WTC11 (cell line): ENCODE results near the gene SAE1. TPM values are rescaled to one million over a fixed set of nuclear protein-coding genes. Genes with fewer than 3 reads are reported as not detected.

Experiments
- ATAC-seq: fragments of 200-7000 bp; cut with Tn5 transposase; 2 replicates; pipeline ENCODE4 v1.10.0; 2021; ENCODE audit warnings: mild to moderate bottlenecking, moderate library complexity
- CTCF ChIA-PET: fragments of 300-600 bp; sonication (Branson Sonifier 250); formaldehyde crosslinking; loops from one replicate; lab custom pipeline; 2021; ENCODE audit warnings: antibody characterized with exemption; lab: Charles Lee
- POLR2A ChIA-PET: fragments of 350-600 bp; sonication (Branson Sonifier 250); formaldehyde crosslinking; loops from one replicate; lab custom pipeline; 2021; ENCODE audit warnings: antibody characterized with exemption; lab: Charles Lee
- DNase-seq: peaks from one replicate; pipeline ENCODE4 v3.0.0; 2021; ENCODE audit warnings: low spot score
- H3K27ac Mint-ChIP-seq: 2 replicates; pipeline ENCODE4 v1.8.0; 2021; ENCODE audit warnings: mixed read lengths
- H3K27me3 Mint-ChIP-seq: 2 replicates; pipeline ENCODE4 v1.8.0; 2021; ENCODE audit warnings: low read depth, mild to moderate bottlenecking, moderate library complexity, mixed read lengths
- H3K36me3 Mint-ChIP-seq: 2 replicates; pipeline ENCODE4 v1.8.0; 2021; ENCODE audit warnings: mixed read lengths
- H3K4me1 Mint-ChIP-seq: 2 replicates; pipeline ENCODE4 v1.8.0; 2022; ENCODE audit warnings: mixed read lengths
- H3K4me3 Mint-ChIP-seq: 2 replicates; pipeline ENCODE4 v1.8.0; 2021; ENCODE audit warnings: mild to moderate bottlenecking, moderate library complexity, mixed read lengths
- H3K9me3 Mint-ChIP-seq: 2 replicates; pipeline ENCODE4 v1.8.0; 2021; ENCODE audit warnings: mixed read lengths
- CBFB ChIP-seq: sonication (generic); formaldehyde crosslinking; IDR thresholded peaks from 2 replicates; pipeline ENCODE4 v1.8.1; 2022; ENCODE audit warnings: mild to moderate bottlenecking, low read depth, missing genetic modification reagents
- FOXP1 ChIP-seq: sonication (generic); formaldehyde crosslinking; IDR thresholded peaks from 2 replicates; pipeline ENCODE4 v1.8.0; 2022; ENCODE audit warnings: missing genetic modification reagents, mild to moderate bottlenecking, moderate library complexity, borderline replicate concordance
- GABPB1 ChIP-seq: sonication (generic); formaldehyde crosslinking; IDR thresholded peaks from 2 replicates; pipeline ENCODE4 v1.8.1; 2023; ENCODE audit warnings: mild to moderate bottlenecking, missing genetic modification reagents
- GRHL2 ChIP-seq: fragments of 250-450 bp; sonication (Bioruptor Pico); IDR thresholded peaks from 2 replicates; pipeline ENCODE4 v1.8.0; 2022; ENCODE audit warnings: mild to moderate bottlenecking, moderate library complexity; ENCODE audit not compliant: insufficient replicate concordance, severe bottlenecking
- KAT7 ChIP-seq: sonication (generic); formaldehyde crosslinking; IDR thresholded peaks from 2 replicates; pipeline ENCODE4 v1.8.1; 2023; ENCODE audit warnings: missing genetic modification reagents, mild to moderate bottlenecking, borderline replicate concordance
- NFATC4 ChIP-seq: fragments of 250-450 bp; sonication (Bioruptor Pico); IDR thresholded peaks from 2 replicates; pipeline ENCODE4 v1.9.0; 2021; ENCODE audit warnings: mild to moderate bottlenecking
- NFE2L1 ChIP-seq: sonication (generic); formaldehyde crosslinking; IDR thresholded peaks from 2 replicates; pipeline ENCODE4 v1.8.1; 2023; ENCODE audit warnings: missing genetic modification reagents
- NR2C2 ChIP-seq: sonication (generic); formaldehyde crosslinking; IDR thresholded peaks from 2 replicates; pipeline ENCODE4 v1.8.0; 2022; ENCODE audit warnings: mild to moderate bottlenecking, missing genetic modification reagents
- RORB ChIP-seq: fragments of 250-450 bp; sonication (Bioruptor Pico); IDR thresholded peaks from 2 replicates; pipeline ENCODE4 v1.9.0; 2021; ENCODE audit warnings: mild to moderate bottlenecking
- SP1 ChIP-seq: sonication (generic); formaldehyde crosslinking; conservative IDR thresholded peaks from 2 replicates; pipeline ENCODE4 v1.8.1; 2022; ENCODE audit warnings: missing genetic modification reagents
- TCF7 ChIP-seq: sonication (generic); formaldehyde crosslinking; IDR thresholded peaks from 2 replicates; pipeline ENCODE4 v1.8.0; 2022; ENCODE audit warnings: mild to moderate bottlenecking, low read depth, missing genetic modification reagents, moderate library complexity
- ZNF232 ChIP-seq: sonication (generic); formaldehyde crosslinking; IDR thresholded peaks from 2 replicates; pipeline ENCODE4 v1.8.0; 2022; ENCODE audit warnings: mild to moderate bottlenecking, missing genetic modification reagents
- ZNF396 ChIP-seq: fragments of 250-450 bp; sonication (Bioruptor Pico); IDR thresholded peaks from 2 replicates; pipeline ENCODE4 v1.8.0; 2021; ENCODE audit warnings: mild to moderate bottlenecking, moderate library complexity, borderline replicate concordance
- total RNA-seq: library from RNA; stranded (reverse); gene quantifications from 3 replicates; pipeline ENCODE4 v1.2.3, GENCODE V29; 2021
- TF ChIP-seq, protein P1 (sequence below): sonication (generic); formaldehyde crosslinking; IDR thresholded peaks from 2 replicates; pipeline ENCODE4 v1.8.1; 2023; ENCODE audit warnings: mild to moderate bottlenecking, missing genetic modification reagents
- TF ChIP-seq, protein P2 (sequence below): sonication (generic); formaldehyde crosslinking; IDR thresholded peaks from 2 replicates; pipeline ENCODE4 v1.8.0; 2023; ENCODE audit warnings: mild to moderate bottlenecking, missing genetic modification reagents
- TF ChIP-seq, protein P3 (sequence below): sonication (generic); formaldehyde crosslinking; IDR thresholded peaks from 2 replicates; pipeline ENCODE4 v1.8.1; 2022; ENCODE audit warnings: mild to moderate bottlenecking, moderate library complexity, missing genetic modification reagents
- TF ChIP-seq, protein P4 (sequence below): sonication (generic); formaldehyde crosslinking; IDR thresholded peaks from 2 replicates; pipeline ENCODE4 v1.8.0; 2022; ENCODE audit warnings: mild to moderate bottlenecking, missing genetic modification reagents
- TF ChIP-seq, protein P5 (sequence below): sonication (generic); formaldehyde crosslinking; IDR thresholded peaks from 2 replicates; pipeline ENCODE4 v1.8.0; 2022; ENCODE audit warnings: mild to moderate bottlenecking, missing genetic modification reagents
- TF ChIP-seq, protein P6 (sequence below): sonication (generic); formaldehyde crosslinking; IDR thresholded peaks from 2 replicates; pipeline ENCODE4 v1.8.1; 2022; ENCODE audit warnings: low read depth, mild to moderate bottlenecking, moderate library complexity, missing genetic modification reagents, borderline replicate concordance

The SAE1 gene
- total RNA-seq, 1 experiment from 2014 or later = 224 TPM

DNA sequence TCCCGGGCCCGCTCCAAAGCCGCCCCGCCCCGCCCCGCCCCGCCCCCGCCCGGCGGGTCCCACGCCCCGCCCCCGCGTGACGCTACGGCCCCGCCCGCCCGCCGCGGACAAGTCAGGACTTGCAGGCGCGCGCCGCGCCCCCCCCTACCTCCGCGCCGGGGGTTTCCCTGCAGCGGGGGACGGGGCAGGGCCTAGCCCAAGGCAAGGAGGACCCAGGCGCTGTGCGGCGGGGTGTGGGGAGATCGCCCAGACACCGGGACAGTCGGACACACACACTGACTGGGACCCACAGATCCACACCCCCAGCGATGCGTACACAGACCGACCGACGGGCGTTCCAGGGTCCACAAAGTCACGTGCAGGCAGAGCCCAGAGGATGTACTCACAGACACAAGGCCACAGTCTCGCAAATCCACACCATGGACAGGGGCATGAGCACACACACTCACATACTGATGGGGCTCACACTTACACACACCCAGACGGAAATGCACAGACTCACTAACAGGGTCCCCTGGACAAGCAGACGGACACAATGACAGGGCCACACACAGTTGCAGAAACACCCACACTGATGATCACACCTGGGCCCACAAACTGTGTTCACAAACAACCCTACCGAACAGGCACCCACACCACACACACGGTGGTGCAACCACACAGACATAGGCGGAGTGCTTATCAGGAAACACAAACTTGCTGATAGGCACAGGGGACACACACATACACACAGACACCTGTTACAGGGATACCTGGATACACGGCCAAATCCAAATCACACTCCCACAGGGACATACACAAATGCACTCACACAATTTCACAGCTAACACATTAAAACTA lies 100.8 kb downstream of the SAE1 start (continued):
- TF ChIP-seq RORB (no peak), ZNF396 (CRISPR knock-in tag) (no peak), TCF7 (CRISPR knock-in tag) (0 out of 2 replicates have a peak, but pooled peaks have one; percentile 32), ZNF232 (peak; percentile 48; the same call in 1 of the 2 replicates), FOXP1 (CRISPR knock-in tag) (0 out of 2 replicates have a peak, but pooled peaks have one; percentile 38), GABPB1 (CRISPR knock-in tag) (0 out of 2 replicates have a peak, but pooled peaks have one; percentile 27), NFE2L1 (peak; percentile 50; the same call in 1 of the 2 replicates), NFATC4 (CRISPR knock-in tag) (no peak), KAT7 (no peak)
- TF ChIP-seq, protein P1, sequence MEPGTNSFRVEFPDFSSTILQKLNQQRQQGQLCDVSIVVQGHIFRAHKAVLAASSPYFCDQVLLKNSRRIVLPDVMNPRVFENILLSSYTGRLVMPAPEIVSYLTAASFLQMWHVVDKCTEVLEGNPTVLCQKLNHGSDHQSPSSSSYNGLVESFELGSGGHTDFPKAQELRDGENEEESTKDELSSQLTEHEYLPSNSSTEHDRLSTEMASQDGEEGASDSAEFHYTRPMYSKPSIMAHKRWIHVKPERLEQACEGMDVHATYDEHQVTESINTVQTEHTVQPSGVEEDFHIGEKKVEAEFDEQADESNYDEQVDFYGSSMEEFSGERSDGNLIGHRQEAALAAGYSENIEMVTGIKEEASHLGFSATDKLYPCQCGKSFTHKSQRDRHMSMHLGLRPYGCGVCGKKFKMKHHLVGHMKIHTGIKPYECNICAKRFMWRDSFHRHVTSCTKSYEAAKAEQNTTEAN (CRISPR knock-in tag) = peak; percentile 93
- TF ChIP-seq, protein P2, sequence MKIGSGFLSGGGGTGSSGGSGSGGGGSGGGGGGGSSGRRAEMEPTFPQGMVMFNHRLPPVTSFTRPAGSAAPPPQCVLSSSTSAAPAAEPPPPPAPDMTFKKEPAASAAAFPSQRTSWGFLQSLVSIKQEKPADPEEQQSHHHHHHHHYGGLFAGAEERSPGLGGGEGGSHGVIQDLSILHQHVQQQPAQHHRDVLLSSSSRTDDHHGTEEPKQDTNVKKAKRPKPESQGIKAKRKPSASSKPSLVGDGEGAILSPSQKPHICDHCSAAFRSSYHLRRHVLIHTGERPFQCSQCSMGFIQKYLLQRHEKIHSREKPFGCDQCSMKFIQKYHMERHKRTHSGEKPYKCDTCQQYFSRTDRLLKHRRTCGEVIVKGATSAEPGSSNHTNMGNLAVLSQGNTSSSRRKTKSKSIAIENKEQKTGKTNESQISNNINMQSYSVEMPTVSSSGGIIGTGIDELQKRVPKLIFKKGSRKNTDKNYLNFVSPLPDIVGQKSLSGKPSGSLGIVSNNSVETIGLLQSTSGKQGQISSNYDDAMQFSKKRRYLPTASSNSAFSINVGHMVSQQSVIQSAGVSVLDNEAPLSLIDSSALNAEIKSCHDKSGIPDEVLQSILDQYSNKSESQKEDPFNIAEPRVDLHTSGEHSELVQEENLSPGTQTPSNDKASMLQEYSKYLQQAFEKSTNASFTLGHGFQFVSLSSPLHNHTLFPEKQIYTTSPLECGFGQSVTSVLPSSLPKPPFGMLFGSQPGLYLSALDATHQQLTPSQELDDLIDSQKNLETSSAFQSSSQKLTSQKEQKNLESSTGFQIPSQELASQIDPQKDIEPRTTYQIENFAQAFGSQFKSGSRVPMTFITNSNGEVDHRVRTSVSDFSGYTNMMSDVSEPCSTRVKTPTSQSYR (CRISPR knock-in tag) = no peak
- TF ChIP-seq, protein P3, sequence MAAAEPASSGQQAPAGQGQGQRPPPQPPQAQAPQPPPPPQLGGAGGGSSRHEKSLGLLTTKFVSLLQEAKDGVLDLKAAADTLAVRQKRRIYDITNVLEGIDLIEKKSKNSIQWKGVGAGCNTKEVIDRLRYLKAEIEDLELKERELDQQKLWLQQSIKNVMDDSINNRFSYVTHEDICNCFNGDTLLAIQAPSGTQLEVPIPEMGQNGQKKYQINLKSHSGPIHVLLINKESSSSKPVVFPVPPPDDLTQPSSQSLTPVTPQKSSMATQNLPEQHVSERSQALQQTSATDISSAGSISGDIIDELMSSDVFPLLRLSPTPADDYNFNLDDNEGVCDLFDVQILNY (CRISPR knock-in tag) = no peak
- TF ChIP-seq, protein P4, sequence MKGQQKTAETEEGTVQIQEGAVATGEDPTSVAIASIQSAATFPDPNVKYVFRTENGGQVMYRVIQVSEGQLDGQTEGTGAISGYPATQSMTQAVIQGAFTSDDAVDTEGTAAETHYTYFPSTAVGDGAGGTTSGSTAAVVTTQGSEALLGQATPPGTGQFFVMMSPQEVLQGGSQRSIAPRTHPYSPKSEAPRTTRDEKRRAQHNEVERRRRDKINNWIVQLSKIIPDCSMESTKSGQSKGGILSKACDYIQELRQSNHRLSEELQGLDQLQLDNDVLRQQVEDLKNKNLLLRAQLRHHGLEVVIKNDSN (CRISPR knock-in tag) = peak; percentile 85

DNA sequence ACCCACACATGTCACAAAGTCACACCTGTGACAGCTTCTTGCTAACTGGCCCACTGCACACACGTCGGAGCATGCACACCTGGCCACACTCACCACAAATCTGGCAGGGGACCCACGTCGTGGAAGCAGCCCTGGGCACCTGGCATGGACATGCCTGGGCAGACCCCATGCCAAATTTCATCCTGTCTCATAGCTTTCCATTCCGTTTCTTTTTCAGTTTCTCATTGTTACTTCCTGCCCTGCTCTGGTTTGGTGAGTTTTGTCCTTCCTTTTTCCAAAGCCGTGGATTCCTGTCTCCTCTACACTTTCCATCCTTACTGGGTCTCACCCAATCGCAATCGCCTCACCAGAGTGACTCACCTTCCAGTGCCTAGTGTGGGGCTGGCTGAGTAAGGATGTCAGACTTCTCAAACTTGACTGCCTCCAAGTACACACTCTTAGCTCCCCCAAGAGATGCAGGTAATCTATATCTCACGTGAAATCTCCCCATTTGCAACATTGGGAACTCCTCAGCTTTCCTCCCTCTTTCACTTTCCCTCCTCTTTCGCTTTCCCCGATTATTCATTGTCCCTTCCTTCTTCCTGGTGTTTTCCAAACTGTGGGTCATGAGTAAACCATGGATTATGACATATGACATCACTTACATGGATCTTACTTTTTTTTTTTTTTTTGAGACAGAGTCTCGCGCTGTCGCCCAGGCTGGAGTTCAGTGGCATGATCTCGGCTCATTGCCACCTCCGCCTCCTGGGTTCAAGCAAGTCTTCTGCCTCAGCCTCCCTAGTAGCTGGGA lies 102.0 kb downstream of the SAE1 start:
- no peaks in the 10 kb centered on the region; the same call in 1 of the 2 replicates for H3K27me3 Mint-ChIP-seq
- ATAC-seq (no peak), DNase-seq (no peak)
- peaks cover 18% of the 10 kb centered on the region for H3K4me1 Mint-ChIP-seq
- H3K4me3 Mint-ChIP-seq = peak overlapping the region; percentile 66
- H3K9me3 Mint-ChIP-seq = no peaks in the 10 kb centered on the region
- TF ChIP-seq, protein P5, sequence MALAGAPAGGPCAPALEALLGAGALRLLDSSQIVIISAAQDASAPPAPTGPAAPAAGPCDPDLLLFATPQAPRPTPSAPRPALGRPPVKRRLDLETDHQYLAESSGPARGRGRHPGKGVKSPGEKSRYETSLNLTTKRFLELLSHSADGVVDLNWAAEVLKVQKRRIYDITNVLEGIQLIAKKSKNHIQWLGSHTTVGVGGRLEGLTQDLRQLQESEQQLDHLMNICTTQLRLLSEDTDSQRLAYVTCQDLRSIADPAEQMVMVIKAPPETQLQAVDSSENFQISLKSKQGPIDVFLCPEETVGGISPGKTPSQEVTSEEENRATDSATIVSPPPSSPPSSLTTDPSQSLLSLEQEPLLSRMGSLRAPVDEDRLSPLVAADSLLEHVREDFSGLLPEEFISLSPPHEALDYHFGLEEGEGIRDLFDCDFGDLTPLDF (CRISPR knock-in tag) = no peak
- TF ChIP-seq SP1 (CRISPR knock-in tag) = no peak
- TF ChIP-seq GRHL2 (CRISPR knock-in tag) = no peak
- TF ChIP-seq NR2C2 (CRISPR knock-in tag) = no peak
- no peak for TF ChIP-seq CBFB
- TF ChIP-seq, protein P6, sequence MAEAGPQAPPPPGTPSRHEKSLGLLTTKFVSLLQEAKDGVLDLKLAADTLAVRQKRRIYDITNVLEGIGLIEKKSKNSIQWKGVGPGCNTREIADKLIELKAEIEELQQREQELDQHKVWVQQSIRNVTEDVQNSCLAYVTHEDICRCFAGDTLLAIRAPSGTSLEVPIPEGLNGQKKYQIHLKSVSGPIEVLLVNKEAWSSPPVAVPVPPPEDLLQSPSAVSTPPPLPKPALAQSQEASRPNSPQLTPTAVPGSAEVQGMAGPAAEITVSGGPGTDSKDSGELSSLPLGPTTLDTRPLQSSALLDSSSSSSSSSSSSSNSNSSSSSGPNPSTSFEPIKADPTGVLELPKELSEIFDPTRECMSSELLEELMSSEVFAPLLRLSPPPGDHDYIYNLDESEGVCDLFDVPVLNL (CRISPR knock-in tag) = no peak
- CTCF ChIA-PET = interaction anchor here (0.9 to 2.9 kb wide), 3 partner anchors 12 to 101 kb away, joined by 4 to 21 read pairs (median 4); partner anchors contain the start of gene SAE1
- peak overlapping the region; percentile 95 for H3K27ac Mint-ChIP-seq
- no peaks in the 10 kb centered on the region for H3K36me3 Mint-ChIP-seq
- POLR2A ChIA-PET = interaction anchor here (0.9 to 1.9 kb wide), 4 partner anchors 8 to 24 kb away, joined by 3 to 7 read pairs (median 4); partner anchors contain the start of gene CCDC9
